ENCODE measurements around the gene CRAMP1.

GRCh38 chr16:1639282-1639681 is 27.1 kb downstream of the CRAMP1 start:
- TF ChIP-seq POLR2A (IDR thresholded peaks at IDR 0.05) (no peak), POLR2AphosphoS5 (IDR thresholded peaks at IDR 0.05) (no peak)

All from prostate gland (tissue), 1 donor.